Astrocyte (in vitro differentiated cells and primary cell): ENCODE data around the gene CMTR2. TPM values are rescaled to one million over a fixed set of nuclear protein-coding genes. Genes with fewer than 3 reads are reported as not detected.
A peak's percentile ranks its signal among the peaks of the same experiment; 100 is the strongest.

ENCODE experiments used
- DNase-seq: peaks from one replicate; pipeline ENCODE4 v3.0.0-alpha.2; 2010; ENCODE audit warnings: low read depth
- FAIRE-seq: peaks from 2 replicates; lab custom pipeline; 2011; peaks lifted over from hg19 to GRCh38; lab: Jason Lieb, UNC
- H2AFZ ChIP-seq: 2 replicates; pipeline ENCODE4 v1.6.0; 2012; ENCODE audit warnings: low read depth, low read length, inconsistent platforms
- H3K27ac ChIP-seq: 2 replicates; pipeline ENCODE4 v1.5.1; 2011; ENCODE audit warnings: low read depth, low read length, inconsistent platforms
- H3K27me3 ChIP-seq: 2 replicates; pipeline ENCODE4 v1.6.0; 2011; ENCODE audit warnings: low read length, inconsistent platforms; ENCODE audit not compliant: insufficient read depth
- H3K36me3 ChIP-seq: 2 replicates; pipeline ENCODE4 v1.5.1; 2011; ENCODE audit warnings: low read length, inconsistent platforms; ENCODE audit not compliant: insufficient read depth
- H3K4me1 ChIP-seq: 2 replicates; pipeline ENCODE4 v1.5.1; 2011; ENCODE audit warnings: low read length, inconsistent platforms; ENCODE audit not compliant: insufficient read depth
- H3K4me2 ChIP-seq: 2 replicates; pipeline ENCODE4 v1.6.0; 2012; ENCODE audit warnings: low read length, inconsistent platforms
- H3K4me3 ChIP-seq: 2 replicates; pipeline ENCODE4 v1.5.1; 2011; ENCODE audit warnings: low read depth, mild to moderate bottlenecking, low read length, inconsistent platforms; ENCODE audit not compliant: insufficient read depth
- H3K79me2 ChIP-seq: 2 replicates; pipeline ENCODE4 v1.6.0; 2012; ENCODE audit warnings: mild to moderate bottlenecking, low read length, inconsistent platforms; ENCODE audit not compliant: insufficient read depth
- H3K9ac ChIP-seq: 2 replicates; pipeline ENCODE4 v1.6.0; 2012; ENCODE audit warnings: mild to moderate bottlenecking, low read length, inconsistent platforms
- H3K9me3 ChIP-seq: 2 replicates; pipeline ENCODE4 v1.5.1; 2012; ENCODE audit warnings: low read depth, mild to moderate bottlenecking, low read length, inconsistent platforms; ENCODE audit not compliant: insufficient read depth
- H4K20me1 ChIP-seq: 2 replicates; pipeline ENCODE4 v1.6.0; 2012; ENCODE audit warnings: low read length, inconsistent platforms; ENCODE audit not compliant: insufficient read depth
- H3K27ac Mint-ChIP-seq: one replicate; pipeline ENCODE4 v1.8.0; 2021; ENCODE audit warnings: mild to moderate bottlenecking, mixed read lengths; ENCODE audit not compliant: unreplicated experiment
- H3K27me3 Mint-ChIP-seq: one replicate; pipeline ENCODE4 v1.8.0; 2021; ENCODE audit warnings: low read depth, mixed read lengths; ENCODE audit not compliant: unreplicated experiment
- H3K36me3 Mint-ChIP-seq: one replicate; pipeline ENCODE4 v1.8.0; 2021; ENCODE audit warnings: low read depth, mixed read lengths; ENCODE audit not compliant: unreplicated experiment
- H3K4me1 Mint-ChIP-seq: one replicate; pipeline ENCODE4 v1.8.0; 2021; ENCODE audit warnings: low read depth, mixed read lengths; ENCODE audit not compliant: unreplicated experiment
- H3K4me3 Mint-ChIP-seq: one replicate; pipeline ENCODE4 v1.8.0; 2021; ENCODE audit warnings: mild to moderate bottlenecking, moderate library complexity, mixed read lengths; ENCODE audit not compliant: unreplicated experiment
- H3K9me3 Mint-ChIP-seq: one replicate; pipeline ENCODE4 v1.8.0; 2021; ENCODE audit warnings: mild to moderate bottlenecking, mixed read lengths; ENCODE audit not compliant: unreplicated experiment
- EZH2 ChIP-seq: IDR thresholded peaks from 2 replicates; pipeline ENCODE4 v1.6.1; 2012; ENCODE audit warnings: mild to moderate bottlenecking, low read length, inconsistent platforms; ENCODE audit not compliant: insufficient read depth
- total RNA-seq: library from RNA; stranded (reverse); gene quantifications from 2 replicates; pipeline ENCODE4 v1.2.1, GENCODE V29; 2021
- TF ChIP-seq, protein P1 (sequence below): IDR thresholded peaks from 2 replicates; pipeline ENCODE4 v1.5.1; 2011; ENCODE audit warnings: low read depth, mild to moderate bottlenecking, inconsistent platforms, low read length, moderate library complexity; ENCODE audit not compliant: insufficient read depth

CMTR2 gene
- total RNA-seq, 1 donor from 2014 or later: 16.0 TPM

- peaks cover 14% of the 10 kb centered on the region for H3K36me3 ChIP-seq
- H4K20me1 ChIP-seq: no peaks in the 10 kb centered on the region
- H3K79me2 ChIP-seq: peaks cover 22% of the 10 kb centered on the region
- Mint-ChIP-seq H3K36me3 (peaks cover 2% of the 10 kb centered on the region), H3K4me3 (peak overlapping the region; percentile 91), H3K4me1 (peaks cover 8% of the 10 kb centered on the region), H3K27me3 (peaks cover 5% of the 10 kb centered on the region), H3K9me3 (no peaks in the 10 kb centered on the region), H3K27ac (no peak overlapping the region)
- peak overlapping the region; percentile 92 for H3K4me2 ChIP-seq
- H3K4me3 ChIP-seq: peak overlapping the region; percentile 82
- peak overlapping the region; percentile 16 for H3K27ac ChIP-seq
- no peak for TF ChIP-seq EZH2
- TF ChIP-seq, protein P1, sequence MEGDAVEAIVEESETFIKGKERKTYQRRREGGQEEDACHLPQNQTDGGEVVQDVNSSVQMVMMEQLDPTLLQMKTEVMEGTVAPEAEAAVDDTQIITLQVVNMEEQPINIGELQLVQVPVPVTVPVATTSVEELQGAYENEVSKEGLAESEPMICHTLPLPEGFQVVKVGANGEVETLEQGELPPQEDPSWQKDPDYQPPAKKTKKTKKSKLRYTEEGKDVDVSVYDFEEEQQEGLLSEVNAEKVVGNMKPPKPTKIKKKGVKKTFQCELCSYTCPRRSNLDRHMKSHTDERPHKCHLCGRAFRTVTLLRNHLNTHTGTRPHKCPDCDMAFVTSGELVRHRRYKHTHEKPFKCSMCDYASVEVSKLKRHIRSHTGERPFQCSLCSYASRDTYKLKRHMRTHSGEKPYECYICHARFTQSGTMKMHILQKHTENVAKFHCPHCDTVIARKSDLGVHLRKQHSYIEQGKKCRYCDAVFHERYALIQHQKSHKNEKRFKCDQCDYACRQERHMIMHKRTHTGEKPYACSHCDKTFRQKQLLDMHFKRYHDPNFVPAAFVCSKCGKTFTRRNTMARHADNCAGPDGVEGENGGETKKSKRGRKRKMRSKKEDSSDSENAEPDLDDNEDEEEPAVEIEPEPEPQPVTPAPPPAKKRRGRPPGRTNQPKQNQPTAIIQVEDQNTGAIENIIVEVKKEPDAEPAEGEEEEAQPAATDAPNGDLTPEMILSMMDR: no peak
- H3K9me3 ChIP-seq: no peaks in the 10 kb centered on the region
- DNase-seq (no peak), FAIRE-seq (no peak)
- H3K27me3 ChIP-seq: peaks cover 4% of the 10 kb centered on the region
- H3K9ac ChIP-seq: peak overlapping the region; percentile 92
- peaks cover 8% of the 10 kb centered on the region for H3K4me1 ChIP-seq
- peak overlapping the region; percentile 9 for H2AFZ ChIP-seq
These were observed 495 bp upstream of the CMTR2 start for GRCh38 chr16:71289732-71290062.

DNA sequence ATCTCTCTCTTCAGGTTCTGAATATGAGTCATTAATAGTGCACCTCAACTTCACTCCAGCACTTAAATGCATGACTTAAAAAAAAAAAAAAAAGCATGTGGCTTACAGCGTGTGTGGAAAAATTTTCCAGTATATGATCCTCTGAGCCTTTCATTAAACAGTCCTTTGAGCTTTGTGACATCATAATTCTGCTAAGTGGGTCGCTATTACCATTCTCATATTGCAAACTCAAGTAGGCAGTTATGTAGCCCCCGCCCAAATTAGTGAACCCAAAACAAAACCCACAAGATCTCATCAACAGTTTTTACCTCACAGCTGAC, 672 bp downstream of the CMTR2 start:
- Histone ChIP-seq H3K36me3 (peaks cover 15% of the 10 kb centered on the region), H3K9me3 (no peaks in the 10 kb centered on the region), H3K4me2 (peak overlapping the region; percentile 92), H3K27ac (peak overlapping the region; percentile 84), H3K79me2 (peaks cover 22% of the 10 kb centered on the region), H3K4me3 (peak overlapping the region; percentile 82), H3K4me1 (peaks cover 8% of the 10 kb centered on the region), H2AFZ (peak overlapping the region; percentile 88), H4K20me1 (no peaks in the 10 kb centered on the region), H3K27me3 (peaks cover 4% of the 10 kb centered on the region), H3K9ac (peak overlapping the region; percentile 92)
- Mint-ChIP-seq H3K27me3 (peaks cover 2% of the 10 kb centered on the region), H3K9me3 (no peaks in the 10 kb centered on the region), H3K27ac (peak overlapping the region; percentile 92), H3K4me3 (peak overlapping the region; percentile 91), H3K36me3 (peaks cover 10% of the 10 kb centered on the region), H3K4me1 (peaks cover 8% of the 10 kb centered on the region)
- FAIRE-seq: no peak
- DNase-seq: peak; percentile 37
- TF ChIP-seq, protein P1: no peak
- TF ChIP-seq EZH2: no peak

DNA sequence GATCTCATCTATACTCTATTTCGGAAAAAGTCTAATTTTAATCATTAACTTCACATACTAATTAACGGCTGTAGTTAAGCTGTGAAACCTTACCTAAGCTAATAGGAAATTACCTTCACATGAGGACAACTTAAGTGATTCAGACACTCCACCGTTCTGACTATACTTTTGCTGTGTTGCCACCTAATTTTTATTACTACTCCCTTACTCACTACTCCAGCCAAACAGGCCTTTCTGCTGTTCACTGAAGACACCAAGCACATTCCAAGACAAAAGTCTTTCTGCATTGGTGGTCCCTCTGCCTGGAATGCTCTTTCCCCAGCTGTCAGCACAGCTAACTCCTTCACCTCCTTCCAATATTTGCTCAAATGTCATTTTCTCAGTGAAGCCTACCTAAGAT, 1.3 kb downstream of the CMTR2 start:
- no peak for DNase-seq
- H4K20me1 ChIP-seq: no peaks in the 10 kb centered on the region
- peaks cover 8% of the 10 kb centered on the region for H3K4me1 Mint-ChIP-seq
- peak overlapping the region; percentile 7 for H3K27ac Mint-ChIP-seq
- H3K27me3 ChIP-seq: peaks cover under 1% of the 10 kb centered on the region
- H3K9me3 Mint-ChIP-seq: no peaks in the 10 kb centered on the region
- H2AFZ ChIP-seq: no peak overlapping the region
- FAIRE-seq: no peak
- H3K36me3 ChIP-seq: peaks cover 15% of the 10 kb centered on the region
- TF ChIP-seq, protein P1: no peak
- TF ChIP-seq EZH2: no peak
- peak overlapping the region; percentile 91 for H3K4me3 Mint-ChIP-seq
- peak overlapping the region; percentile 92 for H3K9ac ChIP-seq
- H3K27ac ChIP-seq: no peak overlapping the region
- peaks cover 12% of the 10 kb centered on the region for H3K36me3 Mint-ChIP-seq
- H3K9me3 ChIP-seq: no peaks in the 10 kb centered on the region
- H3K4me1 ChIP-seq: peaks cover 8% of the 10 kb centered on the region
- peaks cover 22% of the 10 kb centered on the region for H3K79me2 ChIP-seq
- peaks cover 1% of the 10 kb centered on the region for H3K27me3 Mint-ChIP-seq
- H3K4me3 ChIP-seq: peak overlapping the region; percentile 82
- peak overlapping the region; percentile 92 for H3K4me2 ChIP-seq
